ENCODE results near the gene TFF3. TPM values are rescaled to one million over a fixed set of nuclear protein-coding genes. Genes with fewer than 3 reads are reported as not detected.

Gene TFF3
- total RNA-seq, 2 donors from 2014 or later, result 5.0 TPM

DNA sequence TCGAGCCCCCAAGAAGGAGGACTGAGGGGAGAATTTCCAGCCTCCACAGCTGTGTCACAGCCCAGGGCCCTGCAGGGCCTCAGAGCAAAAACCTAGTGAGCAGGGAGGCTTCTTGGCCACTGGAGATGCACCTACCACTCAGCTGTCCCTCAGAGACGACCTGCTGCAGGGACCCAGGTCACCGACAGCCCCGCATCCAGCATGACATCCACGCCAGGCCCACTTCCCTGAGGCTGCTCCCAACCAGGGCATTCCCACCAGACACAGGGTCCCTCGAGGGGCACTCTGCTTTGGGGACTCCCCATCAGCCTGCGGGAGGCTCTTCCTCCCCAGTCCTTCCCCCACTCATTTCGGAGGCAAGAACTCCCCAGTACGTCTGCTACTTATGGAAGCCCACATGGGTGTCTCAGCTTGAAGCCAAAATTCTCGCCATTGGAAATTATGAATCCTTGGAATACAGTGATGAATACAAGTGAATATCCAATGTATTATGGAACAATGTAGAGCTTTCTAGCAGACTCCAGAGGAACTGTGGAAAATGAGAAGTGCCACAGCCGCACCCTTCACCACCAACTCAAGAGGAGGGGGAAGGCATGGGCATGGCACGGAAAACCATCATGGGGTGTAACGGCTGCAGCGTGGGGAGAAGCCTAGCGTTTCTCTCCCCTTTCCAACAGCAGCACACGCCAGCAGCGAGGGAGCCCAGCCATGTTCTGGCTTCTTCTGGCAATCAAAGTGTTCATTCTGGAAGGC lies 6.9 kb downstream of the TFF3 start:
- H3K27ac ChIP-seq, result no peak overlapping the region
- peaks cover 0 to 15% of the 10 kb centered on the region in 2 donors for H3K4me1 ChIP-seq
- no peak overlapping the region for H3K4me3 ChIP-seq
- no peaks in the 10 kb centered on the region for H3K9me3 ChIP-seq
- H3K36me3 ChIP-seq, result no peaks in the 10 kb centered on the region
- no peaks in the 10 kb centered on the region for H3K27me3 ChIP-seq
- TF ChIP-seq CTCF (IDR thresholded peaks at IDR 0.05), result no peak
- no peak for DNase-seq (ENCODE audit: low spot score)

DNA sequence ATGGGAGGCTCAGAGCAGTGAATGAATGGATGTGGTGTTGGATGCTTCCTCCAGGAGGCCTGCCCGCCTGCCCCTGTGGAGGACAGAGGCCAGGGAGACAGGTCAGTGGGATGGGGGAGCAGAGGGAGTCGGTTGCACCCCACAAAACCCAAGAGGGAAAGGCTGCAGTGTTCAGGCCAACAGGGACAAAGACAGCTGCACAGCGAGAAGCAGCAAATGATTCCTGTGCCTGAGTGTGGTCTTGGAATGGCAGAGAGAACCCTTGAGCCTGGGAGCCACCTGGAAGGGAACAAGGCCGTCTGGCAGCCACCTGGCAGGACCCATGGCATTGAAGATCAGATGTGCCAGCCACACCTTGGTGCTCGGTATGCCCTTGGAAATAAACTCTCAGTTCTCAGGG lies 8.1 kb downstream of the TFF3 start:
- no peak overlapping the region for H3K27ac ChIP-seq
- no peak for TF ChIP-seq CTCF (IDR thresholded peaks at IDR 0.05)
- DNase-seq (ENCODE audit: low spot score), result no peak
- H3K4me3 ChIP-seq, result no peak overlapping the region
- no peaks in the 10 kb centered on the region for H3K36me3 ChIP-seq
- no peaks in the 10 kb centered on the region for H3K27me3 ChIP-seq
- no peaks in the 10 kb centered on the region for H3K9me3 ChIP-seq
- H3K4me1 ChIP-seq, result peaks cover 0 to 12% of the 10 kb centered on the region in 2 donors

- no peak overlapping the region for H3K4me3 ChIP-seq
- no peak for TF ChIP-seq CTCF (IDR thresholded peaks at IDR 0.05)
- no peaks in the 10 kb centered on the region for H3K9me3 ChIP-seq
- no peaks in the 10 kb centered on the region for H3K36me3 ChIP-seq
- no peaks in the 10 kb centered on the region for H3K27me3 ChIP-seq
- H3K27ac ChIP-seq, result no peak overlapping the region
- DNase-seq (ENCODE audit: low spot score), result no peak
- peaks cover 0 to 9% of the 10 kb centered on the region in 2 donors for H3K4me1 ChIP-seq
These were observed 8.7 kb downstream of the TFF3 start for GRCh38 chr21:42306366-42307035.

DNA sequence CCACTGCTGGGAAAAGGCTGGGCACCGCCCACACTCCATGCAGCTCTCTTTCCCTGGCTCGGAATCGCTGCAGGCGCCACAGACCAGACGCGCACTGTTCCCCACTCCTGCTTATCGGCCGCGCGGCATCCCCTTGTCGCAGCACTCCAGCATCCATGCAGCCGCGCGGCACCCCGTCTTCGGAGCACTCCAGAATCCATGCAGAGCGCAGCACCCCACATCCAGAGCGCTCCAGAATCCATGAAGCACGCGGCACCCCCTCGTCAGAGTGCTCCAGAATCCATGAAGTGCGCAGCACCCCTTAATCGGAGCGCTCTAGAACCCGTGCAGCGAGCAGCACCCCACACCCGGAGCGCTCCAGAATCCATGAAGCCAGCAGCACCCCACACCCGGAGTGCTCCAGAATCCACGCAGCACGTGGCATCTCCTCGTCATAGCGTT lies 9.5 kb downstream of the TFF3 start:
- no peak overlapping the region for H3K27ac ChIP-seq

More for the DNA sequence above, 9.5 kb downstream of the TFF3 start:
- no peak for DNase-seq (ENCODE audit: low spot score)
- H3K9me3 ChIP-seq, result no peaks in the 10 kb centered on the region
- peaks cover 0 to 17% of the 10 kb centered on the region in 2 donors for H3K4me1 ChIP-seq
- H3K4me3 ChIP-seq, result no peak overlapping the region
- H3K36me3 ChIP-seq, result no peaks in the 10 kb centered on the region
- TF ChIP-seq CTCF (IDR thresholded peaks at IDR 0.05), result no peak
- H3K27me3 ChIP-seq, result no peaks in the 10 kb centered on the region
